HepG2 (cell line): Measurements from ENCODE around the gene TRMT1. TPM values are rescaled to one million over a fixed set of nuclear protein-coding genes. Genes with fewer than 3 reads are reported as not detected.
A peak's percentile ranks its signal among the peaks of the same experiment; 100 is the strongest.

Source experiments
- DNMT3B ChIP-seq: conservative IDR thresholded peaks from 2 replicates; pipeline ENCODE4 v1.6.1; 2016; ENCODE audit warnings: missing biosample characterization, control low read depth
- HOXD1 ChIP-seq: sonication (generic); formaldehyde crosslinking; IDR thresholded peaks from 2 replicates; pipeline ENCODE4 v1.5.0; 2020; ENCODE audit warnings: missing genetic modification reagents
- SOX5 ChIP-seq: IDR thresholded peaks from 2 replicates; pipeline ENCODE4 v1.6.1; 2016; ENCODE audit warnings: borderline replicate concordance
- ZNF709 ChIP-seq: sonication (generic); formaldehyde crosslinking; IDR thresholded peaks from 2 replicates; pipeline ENCODE4 v1.5.0; 2020; ENCODE audit warnings: mild to moderate bottlenecking, missing genetic modification reagents
- ZNF768 ChIP-seq: sonication (generic); formaldehyde crosslinking; IDR thresholded peaks from 2 replicates; pipeline ENCODE4 v1.4.0; 2020; ENCODE audit warnings: missing genetic modification reagents
- ZNF83 ChIP-seq: sonication (generic); formaldehyde crosslinking; IDR thresholded peaks from 2 replicates; pipeline ENCODE4 v1.4.0; 2020; ENCODE audit warnings: missing genetic modification reagents, mild to moderate bottlenecking, borderline replicate concordance
- ZSCAN31 ChIP-seq: sonication (generic); formaldehyde crosslinking; IDR thresholded peaks from 2 replicates; pipeline ENCODE4 v1.5.0; 2020; ENCODE audit warnings: low read depth, mild to moderate bottlenecking, missing genetic modification reagents
- polyA plus RNA-seq, 8 experiments: library from polyadenylated mRNA; depleted of rRNA in 3 of 8; stranded (reverse) in 7 of 8; unstranded in 1 of 8; fragments of >200 nt; fragmentation: Illumina TruSeq in 4 of 8; extraction: Trizol in 4 of 8; gene quantifications; 2 replicates each; pipeline versions ENCODE4 v1.2.1 to v1.2.3, GENCODE V29; 2011 to 2016; ENCODE audit warnings: low read depth in 4 of 8, missing spikeins in 1 of 8, mixed read lengths in 1 of 8; ENCODE audit not compliant: insufficient read depth in 1 of 8
- total RNA-seq, 5 experiments: library from RNA; depleted of rRNA; stranded (reverse); fragments of >200 nt; fragmentation: Illumina TruSeq; extraction: Trizol; gene quantifications; 2 replicates each; pipeline ENCODE4 v1.2.3, GENCODE V29; 2016; ENCODE audit warnings: low read depth in 1 of 5
- TF ChIP-seq, protein P1 (sequence below): sonication (generic); formaldehyde crosslinking; IDR thresholded peaks from 2 replicates; pipeline ENCODE4 v1.4.0; 2020; ENCODE audit warnings: missing genetic modification reagents, borderline replicate concordance
- TF ChIP-seq, protein P2 (sequence below): sonication (generic); formaldehyde crosslinking; IDR thresholded peaks from 2 replicates; pipeline ENCODE4 v1.4.0; 2020; ENCODE audit warnings: missing genetic modification reagents
- TF ChIP-seq, protein P3 (sequence below): sonication (generic); formaldehyde crosslinking; IDR thresholded peaks from 2 replicates; pipeline ENCODE4 v1.4.0; 2020; ENCODE audit warnings: missing genetic modification reagents
- TF ChIP-seq, protein P4 (sequence below): sonication (generic); formaldehyde crosslinking; IDR thresholded peaks from 2 replicates; pipeline ENCODE4 v1.8.0; 2022; ENCODE audit warnings: mild to moderate bottlenecking, missing genetic modification reagents; ENCODE audit not compliant: insufficient replicate concordance
- TF ChIP-seq, protein P5 (sequence below): sonication (generic); formaldehyde crosslinking; IDR thresholded peaks from 2 replicates; pipeline ENCODE4 v1.8.1; 2023; ENCODE audit warnings: mild to moderate bottlenecking, missing genetic modification reagents
- TF ChIP-seq, protein P6 (sequence below): sonication (generic); formaldehyde crosslinking; IDR thresholded peaks from 2 replicates; pipeline ENCODE4 v1.8.1; 2023; ENCODE audit warnings: missing genetic modification reagents, mild to moderate bottlenecking, borderline replicate concordance
- TF ChIP-seq, protein P7 (sequence below): fragments of 450-650 bp; IDR thresholded peaks from 2 replicates; pipeline ENCODE4 v1.6.1; 2016
- TF ChIP-seq, protein P8 (sequence below): sonication (generic); formaldehyde crosslinking; IDR thresholded peaks from 2 replicates; pipeline ENCODE4 v1.4.0; 2020; ENCODE audit warnings: mild to moderate bottlenecking, missing genetic modification reagents, borderline replicate concordance

The TRMT1 gene
- total and polyA plus RNA-seq, 2 of the 13 experiments (the other 11 are each of a cell fraction or from before 2014, with no cell fraction given): 35.5 to 44.1 TPM

DNA sequence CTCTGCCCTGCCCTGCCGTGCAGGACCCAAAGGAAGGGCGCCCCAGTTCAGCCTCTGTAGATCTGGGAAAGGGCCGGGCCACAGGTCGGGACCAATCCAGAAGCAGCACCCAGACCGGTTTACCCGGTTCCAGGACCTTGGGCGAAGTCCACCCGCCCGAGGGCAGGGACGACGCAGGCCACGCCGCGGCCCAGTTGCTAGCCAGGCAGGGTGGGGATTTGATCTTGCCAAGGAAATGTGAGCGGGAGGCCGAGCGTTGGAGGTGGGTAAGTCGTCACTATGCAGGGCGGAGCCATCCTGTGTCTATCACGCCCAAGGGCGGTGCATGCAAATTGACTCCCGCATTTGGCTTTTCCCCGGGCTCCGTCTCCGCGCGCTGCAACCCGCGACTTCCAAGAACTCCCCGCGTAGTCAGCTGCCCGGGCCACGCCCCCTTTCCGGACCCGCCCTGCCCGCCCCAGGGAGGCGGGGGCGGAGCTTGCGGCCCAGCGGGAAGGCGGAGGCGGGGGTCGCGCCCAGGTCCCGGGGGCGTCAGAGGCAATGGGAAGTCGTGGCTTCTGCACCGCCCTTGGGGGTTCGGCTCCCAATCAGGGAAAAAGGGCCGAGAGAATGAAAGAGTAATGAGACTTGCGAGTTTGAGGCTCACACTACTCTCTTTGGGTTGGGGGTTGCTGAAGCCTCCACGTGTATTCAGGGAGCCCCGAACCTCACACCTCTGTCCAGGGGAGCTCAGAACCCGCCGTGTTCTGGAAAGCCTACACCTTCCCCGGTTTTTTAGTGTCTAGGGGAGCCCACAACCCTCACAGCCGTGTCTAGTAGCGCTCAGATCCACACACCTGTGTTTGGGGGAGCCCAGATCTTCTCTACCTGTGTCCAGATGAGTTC lies 46.4 kb upstream of the TRMT1 start (continued):
- TF ChIP-seq, protein P1, sequence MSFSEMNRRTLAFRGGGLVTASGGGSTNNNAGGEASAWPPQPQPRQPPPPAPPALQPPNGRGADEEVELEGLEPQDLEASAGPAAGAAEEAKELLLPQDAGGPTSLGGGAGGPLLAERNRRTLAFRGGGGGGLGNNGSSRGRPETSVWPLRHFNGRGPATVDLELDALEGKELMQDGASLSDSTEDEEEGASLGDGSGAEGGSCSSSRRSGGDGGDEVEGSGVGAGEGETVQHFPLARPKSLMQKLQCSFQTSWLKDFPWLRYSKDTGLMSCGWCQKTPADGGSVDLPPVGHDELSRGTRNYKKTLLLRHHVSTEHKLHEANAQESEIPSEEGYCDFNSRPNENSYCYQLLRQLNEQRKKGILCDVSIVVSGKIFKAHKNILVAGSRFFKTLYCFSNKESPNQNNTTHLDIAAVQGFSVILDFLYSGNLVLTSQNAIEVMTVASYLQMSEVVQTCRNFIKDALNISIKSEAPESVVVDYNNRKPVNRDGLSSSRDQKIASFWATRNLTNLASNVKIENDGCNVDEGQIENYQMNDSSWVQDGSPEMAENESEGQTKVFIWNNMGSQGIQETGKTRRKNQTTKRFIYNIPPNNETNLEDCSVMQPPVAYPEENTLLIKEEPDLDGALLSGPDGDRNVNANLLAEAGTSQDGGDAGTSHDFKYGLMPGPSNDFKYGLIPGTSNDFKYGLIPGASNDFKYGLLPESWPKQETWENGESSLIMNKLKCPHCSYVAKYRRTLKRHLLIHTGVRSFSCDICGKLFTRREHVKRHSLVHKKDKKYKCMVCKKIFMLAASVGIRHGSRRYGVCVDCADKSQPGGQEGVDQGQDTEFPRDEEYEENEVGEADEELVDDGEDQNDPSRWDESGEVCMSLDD (CRISPR knock-in tag): 0 out of 2 replicates have a peak, but pooled peaks have one; percentile 17
- TF ChIP-seq ZNF83 (CRISPR knock-in tag) (no peak), ZNF768 (peak; percentile 74; the same call in 1 of the 2 replicates), ZSCAN31 (peak; percentile 90), DNMT3B (CRISPR knock-in tag) (no peak), ZNF709 (CRISPR knock-in tag) (peak; percentile 79), HOXD1 (CRISPR knock-in tag) (no peak), SOX5 (peak; percentile 69)
- TF ChIP-seq, protein P2, sequence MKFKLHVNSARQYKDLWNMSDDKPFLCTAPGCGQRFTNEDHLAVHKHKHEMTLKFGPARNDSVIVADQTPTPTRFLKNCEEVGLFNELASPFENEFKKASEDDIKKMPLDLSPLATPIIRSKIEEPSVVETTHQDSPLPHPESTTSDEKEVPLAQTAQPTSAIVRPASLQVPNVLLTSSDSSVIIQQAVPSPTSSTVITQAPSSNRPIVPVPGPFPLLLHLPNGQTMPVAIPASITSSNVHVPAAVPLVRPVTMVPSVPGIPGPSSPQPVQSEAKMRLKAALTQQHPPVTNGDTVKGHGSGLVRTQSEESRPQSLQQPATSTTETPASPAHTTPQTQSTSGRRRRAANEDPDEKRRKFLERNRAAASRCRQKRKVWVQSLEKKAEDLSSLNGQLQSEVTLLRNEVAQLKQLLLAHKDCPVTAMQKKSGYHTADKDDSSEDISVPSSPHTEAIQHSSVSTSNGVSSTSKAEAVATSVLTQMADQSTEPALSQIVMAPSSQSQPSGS: peak; percentile 88
- TF ChIP-seq, protein P3, sequence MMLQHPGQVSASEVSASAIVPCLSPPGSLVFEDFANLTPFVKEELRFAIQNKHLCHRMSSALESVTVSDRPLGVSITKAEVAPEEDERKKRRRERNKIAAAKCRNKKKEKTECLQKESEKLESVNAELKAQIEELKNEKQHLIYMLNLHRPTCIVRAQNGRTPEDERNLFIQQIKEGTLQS (CRISPR knock-in tag): no peak
- TF ChIP-seq, protein P4, sequence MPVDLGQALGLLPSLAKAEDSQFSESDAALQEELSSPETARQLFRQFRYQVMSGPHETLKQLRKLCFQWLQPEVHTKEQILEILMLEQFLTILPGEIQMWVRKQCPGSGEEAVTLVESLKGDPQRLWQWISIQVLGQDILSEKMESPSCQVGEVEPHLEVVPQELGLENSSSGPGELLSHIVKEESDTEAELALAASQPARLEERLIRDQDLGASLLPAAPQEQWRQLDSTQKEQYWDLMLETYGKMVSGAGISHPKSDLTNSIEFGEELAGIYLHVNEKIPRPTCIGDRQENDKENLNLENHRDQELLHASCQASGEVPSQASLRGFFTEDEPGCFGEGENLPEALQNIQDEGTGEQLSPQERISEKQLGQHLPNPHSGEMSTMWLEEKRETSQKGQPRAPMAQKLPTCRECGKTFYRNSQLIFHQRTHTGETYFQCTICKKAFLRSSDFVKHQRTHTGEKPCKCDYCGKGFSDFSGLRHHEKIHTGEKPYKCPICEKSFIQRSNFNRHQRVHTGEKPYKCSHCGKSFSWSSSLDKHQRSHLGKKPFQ (CRISPR knock-in tag): peak; percentile 52
- TF ChIP-seq, protein P5, sequence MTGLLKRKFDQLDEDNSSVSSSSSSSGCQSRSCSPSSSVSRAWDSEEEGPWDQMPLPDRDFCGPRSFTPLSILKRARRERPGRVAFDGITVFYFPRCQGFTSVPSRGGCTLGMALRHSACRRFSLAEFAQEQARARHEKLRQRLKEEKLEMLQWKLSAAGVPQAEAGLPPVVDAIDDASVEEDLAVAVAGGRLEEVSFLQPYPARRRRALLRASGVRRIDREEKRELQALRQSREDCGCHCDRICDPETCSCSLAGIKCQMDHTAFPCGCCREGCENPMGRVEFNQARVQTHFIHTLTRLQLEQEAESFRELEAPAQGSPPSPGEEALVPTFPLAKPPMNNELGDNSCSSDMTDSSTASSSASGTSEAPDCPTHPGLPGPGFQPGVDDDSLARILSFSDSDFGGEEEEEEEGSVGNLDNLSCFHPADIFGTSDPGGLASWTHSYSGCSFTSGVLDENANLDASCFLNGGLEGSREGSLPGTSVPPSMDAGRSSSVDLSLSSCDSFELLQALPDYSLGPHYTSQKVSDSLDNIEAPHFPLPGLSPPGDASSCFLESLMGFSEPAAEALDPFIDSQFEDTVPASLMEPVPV (CRISPR knock-in tag): 0 out of 2 replicates have a peak, but pooled peaks have one; percentile 57
- TF ChIP-seq, protein P6, sequence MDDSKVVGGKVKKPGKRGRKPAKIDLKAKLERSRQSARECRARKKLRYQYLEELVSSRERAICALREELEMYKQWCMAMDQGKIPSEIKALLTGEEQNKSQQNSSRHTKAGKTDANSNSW (CRISPR knock-in tag): no peak
- TF ChIP-seq, protein P7, sequence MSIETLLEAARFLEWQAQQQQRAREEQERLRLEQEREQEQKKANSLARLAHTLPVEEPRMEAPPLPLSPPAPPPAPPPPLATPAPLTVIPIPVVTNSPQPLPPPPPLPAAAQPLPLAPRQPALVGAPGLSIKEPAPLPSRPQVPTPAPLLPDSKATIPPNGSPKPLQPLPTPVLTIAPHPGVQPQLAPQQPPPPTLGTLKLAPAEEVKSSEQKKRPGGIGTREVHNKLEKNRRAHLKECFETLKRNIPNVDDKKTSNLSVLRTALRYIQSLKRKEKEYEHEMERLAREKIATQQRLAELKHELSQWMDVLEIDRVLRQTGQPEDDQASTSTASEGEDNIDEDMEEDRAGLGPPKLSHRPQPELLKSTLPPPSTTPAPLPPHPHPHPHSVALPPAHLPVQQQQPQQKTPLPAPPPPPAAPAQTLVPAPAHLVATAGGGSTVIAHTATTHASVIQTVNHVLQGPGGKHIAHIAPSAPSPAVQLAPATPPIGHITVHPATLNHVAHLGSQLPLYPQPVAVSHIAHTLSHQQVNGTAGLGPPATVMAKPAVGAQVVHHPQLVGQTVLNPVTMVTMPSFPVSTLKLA: peak; percentile 34; the same call in 1 of the 2 replicates
- TF ChIP-seq, protein P8, sequence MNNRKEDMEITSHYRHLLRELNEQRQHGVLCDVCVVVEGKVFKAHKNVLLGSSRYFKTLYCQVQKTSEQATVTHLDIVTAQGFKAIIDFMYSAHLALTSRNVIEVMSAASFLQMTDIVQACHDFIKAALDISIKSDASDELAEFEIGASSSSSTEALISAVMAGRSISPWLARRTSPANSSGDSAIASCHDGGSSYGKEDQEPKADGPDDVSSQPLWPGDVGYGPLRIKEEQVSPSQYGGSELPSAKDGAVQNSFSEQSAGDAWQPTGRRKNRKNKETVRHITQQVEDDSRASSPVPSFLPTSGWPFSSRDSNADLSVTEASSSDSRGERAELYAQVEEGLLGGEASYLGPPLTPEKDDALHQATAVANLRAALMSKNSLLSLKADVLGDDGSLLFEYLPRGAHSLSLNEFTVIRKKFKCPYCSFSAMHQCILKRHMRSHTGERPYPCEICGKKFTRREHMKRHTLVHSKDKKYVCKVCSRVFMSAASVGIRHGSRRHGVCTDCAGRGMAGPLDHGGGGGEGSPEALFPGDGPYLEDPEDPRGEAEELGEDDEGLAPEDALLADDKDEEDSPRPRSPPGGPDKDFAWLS (CRISPR knock-in tag): no peak
